Prostate gland (tissue), 2 donors: ENCODE data around the gene KNL1.

ENCODE experiments used
- POLR2A ChIP-seq: fragments of 450-650 bp; IDR thresholded peaks from one replicate; pipeline ENCODE4 v1.6.1; 2016; ENCODE audit warnings: antibody characterized with exemption, mild to moderate bottlenecking
- TF ChIP-seq, protein P1 (sequence below), 4 experiments: fragments of 200-600 bp in 2 of 4; fragments of 450-650 bp in 2 of 4; sonication (generic) in 2 of 4; IDR thresholded peaks; 1 replicate in 3 of 4; 2 replicates in 1 of 4; pipeline ENCODE4 v1.5.1; 2016 to 2019; ENCODE audit warnings: antibody characterized with exemption in 4 of 4, mild to moderate bottlenecking in 2 of 4, moderate library complexity in 2 of 4

DNA sequence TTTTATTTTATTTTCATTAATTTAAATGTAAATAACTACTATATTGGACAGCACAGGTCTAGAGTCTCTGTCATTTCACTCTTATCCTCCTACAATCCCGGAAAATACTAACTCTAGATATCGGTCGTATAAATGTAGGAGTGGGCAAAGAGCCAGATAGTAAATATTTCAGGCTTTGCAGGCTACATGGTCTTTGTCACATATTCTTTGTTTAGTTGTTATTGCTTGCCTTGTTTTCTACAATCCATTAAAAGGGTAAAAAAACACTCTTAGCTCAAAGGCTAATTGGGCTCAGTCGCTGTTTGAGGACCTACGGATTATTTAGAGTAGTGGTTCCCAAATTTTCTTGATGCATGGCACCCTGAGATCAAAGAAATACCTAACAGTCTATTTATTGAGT lies 1.7 kb downstream of the KNL1 start:
- TF ChIP-seq POLR2A = no peak
- TF ChIP-seq, protein P1, sequence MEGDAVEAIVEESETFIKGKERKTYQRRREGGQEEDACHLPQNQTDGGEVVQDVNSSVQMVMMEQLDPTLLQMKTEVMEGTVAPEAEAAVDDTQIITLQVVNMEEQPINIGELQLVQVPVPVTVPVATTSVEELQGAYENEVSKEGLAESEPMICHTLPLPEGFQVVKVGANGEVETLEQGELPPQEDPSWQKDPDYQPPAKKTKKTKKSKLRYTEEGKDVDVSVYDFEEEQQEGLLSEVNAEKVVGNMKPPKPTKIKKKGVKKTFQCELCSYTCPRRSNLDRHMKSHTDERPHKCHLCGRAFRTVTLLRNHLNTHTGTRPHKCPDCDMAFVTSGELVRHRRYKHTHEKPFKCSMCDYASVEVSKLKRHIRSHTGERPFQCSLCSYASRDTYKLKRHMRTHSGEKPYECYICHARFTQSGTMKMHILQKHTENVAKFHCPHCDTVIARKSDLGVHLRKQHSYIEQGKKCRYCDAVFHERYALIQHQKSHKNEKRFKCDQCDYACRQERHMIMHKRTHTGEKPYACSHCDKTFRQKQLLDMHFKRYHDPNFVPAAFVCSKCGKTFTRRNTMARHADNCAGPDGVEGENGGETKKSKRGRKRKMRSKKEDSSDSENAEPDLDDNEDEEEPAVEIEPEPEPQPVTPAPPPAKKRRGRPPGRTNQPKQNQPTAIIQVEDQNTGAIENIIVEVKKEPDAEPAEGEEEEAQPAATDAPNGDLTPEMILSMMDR (IDR thresholded peaks at IDR 0.05) = no peak
